Measurements from ENCODE around the gene TRAP1. TPM values are rescaled to one million over a fixed set of nuclear protein-coding genes. Genes with fewer than 3 reads are reported as not detected.

Gene TRAP1
- total and polyA plus RNA-seq, 8 donors = 58.0 to 254 (median 84.0) TPM

GRCh38 chr16:3701531-3701930 lies 15.8 kb downstream of the TRAP1 start:
- H3K27ac ChIP-seq = no peak overlapping the region
- H3K4me3 ChIP-seq = no peak overlapping the region
- intact Hi-C loops (cut with DNase I) = no loop called here
- H3K36me3 ChIP-seq = peaks cover 0 to 5% (median 0%) of the 10 kb centered on the region in 3 donors
- no peak for DNase-seq
- no peak for TF ChIP-seq CTCF (IDR thresholded peaks at IDR 0.05)
- WGBS, 2 donors = 85 to 88% methylated on average over 4 of the region's 4 CpGs
- no peaks in the 10 kb centered on the region for H3K9me3 ChIP-seq
- ATAC-seq = no peak
- FAIRE-seq = no peak
- H3K27me3 ChIP-seq = no peaks in the 10 kb centered on the region
- peaks cover 0 to 7% (median 6%) of the 10 kb centered on the region in 3 donors for H3K4me1 ChIP-seq

GRCh38 chr16:3698941-3699340 lies 18.4 kb downstream of the TRAP1 start:
- DNase-seq (peak in 1 of 6 donors; percentile 15), ATAC-seq (no peak), FAIRE-seq (no peak)
- peaks cover 0 to 5% (median 0%) of the 10 kb centered on the region in 3 donors for H3K36me3 ChIP-seq
- no peak overlapping the region for H3K27ac ChIP-seq
- WGBS, 2 donors = 86 to 88% methylated on average over 4 of the region's 4 CpGs
- no peaks in the 10 kb centered on the region for H3K9me3 ChIP-seq
- intact Hi-C loops (cut with DNase I) = no loop called here
- H3K4me1 ChIP-seq = peaks cover 8 to 26% (median 20%) of the 10 kb centered on the region in 3 donors
- no peak for TF ChIP-seq CTCF (IDR thresholded peaks at IDR 0.05)
- no peaks in the 10 kb centered on the region for H3K27me3 ChIP-seq
- H3K4me3 ChIP-seq = no peak overlapping the region

GRCh38 chr16:3696425-3697218 lies 20.7 kb downstream of the TRAP1 start:
- no peak for FAIRE-seq
- Histone ChIP-seq H3K27ac (peak overlapping the region; percentile 63 to 91 (median 78)), H3K9me3 (no peaks in the 10 kb centered on the region), H3K4me1 (peaks cover 8 to 31% (median 20%) of the 10 kb centered on the region in 3 donors), H3K36me3 (no peaks in the 10 kb centered on the region), H3K27me3 (no peaks in the 10 kb centered on the region), H3K4me3 (peak overlapping the region in 2 of 4 donors; percentile 24 to 27)
- 29 to 36% methylated on average over 13 of the region's 13 CpGs for WGBS, 2 donors
- TF ChIP-seq CTCF (IDR thresholded peaks at IDR 0.05) = no peak
- peak in 1 of 6 donors; percentile 9 for DNase-seq
- intact Hi-C loops (cut with DNase I) = no loop called here
- peak; percentile 16 to 48 (median 24) for ATAC-seq

GRCh38 chr16:3695610-3696369 lies 21.5 kb downstream of the TRAP1 start:
- FAIRE-seq = no peak
- WGBS, 2 donors = 8 to 17% methylated on average over 19 of the region's 19 CpGs
- H3K36me3 ChIP-seq = no peaks in the 10 kb centered on the region
- H3K4me1 ChIP-seq = peaks cover 8 to 31% (median 24%) of the 10 kb centered on the region in 3 donors
- peak overlapping the region in 2 of 4 donors; percentile 24 to 27 for H3K4me3 ChIP-seq
- H3K27ac ChIP-seq = peak overlapping the region; percentile 63 to 91 (median 78)
- DNase-seq = peak; percentile 70 to 86 (median 82)
- H3K27me3 ChIP-seq = no peaks in the 10 kb centered on the region
- no peak for TF ChIP-seq CTCF (IDR thresholded peaks at IDR 0.05)
- no peaks in the 10 kb centered on the region for H3K9me3 ChIP-seq
- ATAC-seq = peak; percentile 87 to 91 (median 90)
- intact Hi-C loops (cut with DNase I) = no loop called here
